ENCODE results near the gene UCN3.

- no peak for TF ChIP-seq EZH2phosphoT487 (IDR thresholded peaks at IDR 0.05; ENCODE audit: insufficient read depth, low read depth)
- no peak for TF ChIP-seq EZH2 (IDR thresholded peaks at IDR 0.05; ENCODE audit: insufficient read depth, poor library complexity, severe bottlenecking)
Measured at GRCh38 chr10:5325076-5325475, 39.7 kb upstream of the UCN3 start.

All from GM23248 (cell line).